Activated CD8-positive, alpha-beta memory T cell treated with anti-CD3 and anti-CD28 coated beads for 36 hours (primary cell): Measurements from ENCODE around the gene SNRPA. TPM values are rescaled to one million over a fixed set of nuclear protein-coding genes. Genes with fewer than 3 reads are reported as not detected.
"Not testable (repeated sequence)": the region's sequence is repeated elsewhere in the genome, so short reads cannot be mapped to it uniquely, and the experiment has no call there.

Source experiments
- CTCF ChIA-PET: fragments of 350-600 bp; sonication (Branson Sonifier 250); formaldehyde crosslinking; loops from one replicate; lab custom pipeline; 2021; ENCODE audit warnings: antibody characterized with exemption; lab: Charles Lee
- POLR2A ChIA-PET: fragments of 350-600 bp; sonication (Branson Sonifier 250); formaldehyde crosslinking; loops from one replicate; lab custom pipeline; 2021; ENCODE audit warnings: antibody characterized with exemption; lab: Charles Lee
- total RNA-seq, 2 experiments: library from RNA; stranded (reverse); gene quantifications; one replicate each; pipeline ENCODE4 v1.2.3, GENCODE V29; 2021

Gene SNRPA
- total RNA-seq, 2 experiments from 2014 or later: 215 to 237 TPM

GRCh38 chr19:40778706-40779284 lies 27.8 kb downstream of the SNRPA start:
- ChIA-PET CTCF (interaction anchor here (0.7 to 3.7 kb wide), 14 partner anchors 12 to 144 kb away, joined by 3 to 20 read pairs (median 6); partner anchors contain the start of genes ACTMAP, EGLN2 and SNRPA), POLR2A (interaction anchor here (0.5 to 3.2 kb wide), 12 partner anchors 8 to 334 kb away, joined by 3 to 40 read pairs (median 4); partner anchors contain the start of genes ACTMAP, COQ8B, EGLN2 and ITPKC)

DNA sequence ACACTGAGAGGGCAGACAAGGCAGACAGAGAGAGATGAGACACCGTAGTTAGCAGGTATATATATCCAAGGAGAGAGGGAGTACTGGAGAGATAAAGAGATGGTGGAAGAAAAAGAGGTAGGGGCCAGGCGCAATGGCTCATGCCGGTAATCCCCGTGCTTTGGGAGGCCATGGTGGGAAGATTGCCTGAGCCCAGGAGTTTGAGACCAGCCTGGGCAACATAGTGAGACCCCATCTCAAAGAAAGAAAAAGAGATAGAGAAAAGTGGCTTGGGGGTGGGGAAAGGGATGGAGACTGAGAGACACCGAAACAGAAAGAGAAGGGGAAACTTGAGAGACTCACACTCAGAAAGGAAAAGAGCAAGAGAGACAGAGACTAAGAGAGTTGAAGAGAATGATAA lies 29.6 kb downstream of the SNRPA start:
- ChIA-PET CTCF (no interaction called here), POLR2A (no interaction called here)

GRCh38 chr19:40781140-40781539 lies 30.1 kb downstream of the SNRPA start:
- POLR2A ChIA-PET: no interaction called here
- CTCF ChIA-PET: interaction anchor here (0.6 to 0.7 kb wide), 2 partner anchors 11 to 211 kb away, joined by 3 to 4 read pairs; no protein-coding TSS in a partner anchor

- CTCF ChIA-PET: no interaction called here
Observed at GRCh38 chr19:40783711-40784110, 32.7 kb downstream of the SNRPA start.

DNA sequence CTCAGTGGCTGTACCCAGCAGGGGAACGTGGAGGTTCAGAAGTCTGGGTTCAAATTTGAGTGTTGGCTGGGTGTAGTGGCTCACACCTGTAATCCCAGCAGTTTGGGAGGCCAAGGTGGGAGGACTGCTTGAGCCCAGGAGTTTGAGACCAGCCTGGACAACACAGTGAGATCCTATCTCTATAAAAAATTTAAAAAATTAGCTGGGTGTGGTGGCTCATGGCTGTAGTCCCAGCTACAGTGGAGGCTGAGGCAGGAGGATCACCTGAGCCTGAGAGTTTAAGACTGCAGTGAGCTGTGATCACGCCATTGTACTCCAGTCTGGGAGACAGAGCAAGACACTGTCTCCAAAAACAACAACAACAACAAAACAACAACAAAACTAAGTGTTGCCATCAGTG lies 33.1 kb downstream of the SNRPA start:
- POLR2A ChIA-PET: not testable (repeated sequence)
- CTCF ChIA-PET: interaction anchor here (1.3 kb wide), 1 partner anchor 23 kb away, joined by 4 read pairs; no protein-coding TSS in a partner anchor

More at GRCh38 chr19:40783711-40784110, 32.7 kb downstream of the SNRPA start:
- POLR2A ChIA-PET: no interaction called here

DNA sequence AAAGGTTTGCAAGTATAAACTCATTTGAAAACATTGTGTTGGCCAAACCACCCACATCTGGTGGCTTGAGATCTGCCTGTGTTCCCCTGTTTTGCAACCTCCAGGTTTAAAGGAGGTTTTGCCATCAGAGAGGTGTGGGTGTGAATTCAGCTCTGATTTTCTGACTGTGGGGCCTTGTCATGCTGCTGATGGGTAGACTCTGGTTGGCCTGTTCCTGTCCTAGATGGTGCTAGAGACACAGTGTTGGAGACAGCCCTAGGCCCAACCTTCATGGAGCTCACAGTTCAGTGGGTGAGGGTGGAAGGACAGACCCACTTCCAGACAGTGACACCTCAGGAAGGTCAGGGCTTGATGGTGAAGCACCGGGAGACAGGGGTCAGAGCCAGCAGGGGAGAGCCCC lies 34.5 kb downstream of the SNRPA start:
- ChIA-PET POLR2A (interaction anchor here (0.9 kb wide), 1 partner anchor 21 kb away, joined by 3 read pairs; no protein-coding TSS in a partner anchor), CTCF (interaction anchor here (1.3 kb wide), 1 partner anchor 21 kb away, joined by 4 read pairs; no protein-coding TSS in a partner anchor)

DNA sequence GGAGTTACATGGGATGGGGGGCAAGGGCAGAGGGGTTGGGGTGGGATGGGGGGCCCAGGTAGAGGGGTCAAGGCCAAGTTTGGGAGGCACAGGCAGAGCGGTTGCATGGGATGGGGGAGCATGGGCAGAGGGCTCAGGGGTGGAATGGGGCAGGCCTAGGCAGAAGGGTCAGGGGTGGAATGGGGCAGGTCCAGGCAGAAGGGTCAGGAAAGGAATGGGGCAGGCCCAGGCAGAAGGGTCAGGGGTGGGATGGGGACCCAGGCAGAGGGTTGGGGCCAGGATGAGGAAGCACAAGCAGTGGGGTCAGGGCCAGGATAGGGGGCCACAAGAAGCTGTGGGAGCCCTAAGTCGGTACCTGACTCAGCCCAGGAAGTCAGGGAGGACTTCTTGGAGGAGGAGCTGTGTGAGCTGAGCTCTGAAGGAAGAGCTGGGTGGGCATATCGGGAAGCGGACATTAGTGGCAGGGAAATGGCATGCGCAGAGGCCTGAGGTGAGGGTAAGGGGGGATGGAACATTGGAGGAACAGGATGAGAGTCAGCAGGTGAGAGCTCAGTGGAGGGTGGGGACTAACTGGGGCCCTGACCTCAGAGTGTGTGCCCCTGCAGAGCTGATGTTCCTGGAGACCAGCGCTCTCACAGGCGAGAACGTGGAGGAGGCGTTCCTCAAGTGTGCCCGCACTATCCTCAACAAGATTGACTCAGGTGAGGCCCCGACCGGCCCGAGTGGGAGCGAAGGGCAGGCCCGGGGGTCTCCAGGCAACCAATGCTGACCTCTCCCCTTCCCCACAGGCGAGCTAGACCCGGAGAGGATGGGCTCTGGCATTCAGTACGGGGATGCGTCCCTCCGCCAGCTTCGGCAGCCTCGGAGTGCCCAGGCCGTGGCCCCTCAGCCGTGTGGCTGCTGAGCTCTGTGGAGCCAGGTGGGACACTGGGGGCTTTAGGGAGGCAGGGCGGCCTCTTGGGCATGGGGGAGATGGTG lies 35.3 kb downstream of the SNRPA start:
- ChIA-PET CTCF (interaction anchor here (0.6 to 1.6 kb wide), 2 partner anchors 42 to 151 kb away, joined by 5 to 6 read pairs; no protein-coding TSS in a partner anchor), POLR2A (interaction anchor here (0.6 to 0.9 kb wide), 3 partner anchors 8 to 21 kb away, joined by 3 to 4 read pairs (median 4); no protein-coding TSS in a partner anchor)

DNA sequence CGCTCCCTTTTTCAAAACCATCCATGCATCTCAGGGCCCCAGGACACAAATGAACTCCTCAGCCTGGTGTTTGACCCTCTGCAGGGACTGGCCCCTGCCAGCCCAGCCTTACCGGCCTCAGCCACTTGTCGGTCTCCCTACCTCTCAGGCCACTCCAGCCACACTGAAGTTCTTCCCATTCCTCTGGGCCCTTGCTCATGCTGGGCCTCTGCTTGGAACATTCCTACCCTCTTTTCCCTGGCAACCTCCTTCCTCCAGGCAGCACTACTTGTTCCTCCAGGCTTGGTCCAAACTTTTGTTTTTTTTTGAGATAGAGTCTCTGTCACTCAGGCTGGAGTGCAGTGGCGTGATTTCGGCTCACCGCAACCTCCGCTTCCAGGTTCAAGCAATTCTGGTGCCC lies 40.3 kb downstream of the SNRPA start:
- POLR2A ChIA-PET: interaction anchor here (0.8 kb wide), 1 partner anchor 14 kb away, joined by 7 read pairs; no protein-coding TSS in a partner anchor
- CTCF ChIA-PET: interaction anchor here (0.7 to 1.3 kb wide), 3 partner anchors 12 to 128 kb away, joined by 3 to 6 read pairs (median 3); partner anchors contain the start of gene RAB4B

DNA sequence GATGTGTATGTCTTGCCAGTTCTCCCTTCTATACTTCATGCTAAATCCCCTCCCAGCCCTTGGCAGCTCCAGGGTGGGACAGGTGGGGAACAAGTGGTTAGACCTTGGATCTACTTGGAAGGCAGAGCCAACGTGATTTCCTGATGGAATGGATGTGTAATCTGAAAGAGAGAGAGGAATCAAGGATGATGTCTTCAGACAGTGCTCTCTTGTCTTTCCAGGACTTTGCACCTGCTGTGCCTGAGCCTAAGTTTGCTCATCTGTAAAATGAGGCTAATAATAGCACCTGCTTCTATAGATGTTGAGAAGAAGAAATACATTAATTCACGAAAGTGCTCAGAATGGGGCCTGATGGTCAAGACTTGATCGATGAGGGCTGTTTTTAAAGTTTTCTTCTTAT lies 41.0 kb downstream of the SNRPA start:
- ChIA-PET POLR2A (no interaction called here), CTCF (interaction anchor here (1.0 kb wide), 1 partner anchor 14 kb away, joined by 6 read pairs; the partner anchor contains the start of gene RAB4B)

DNA sequence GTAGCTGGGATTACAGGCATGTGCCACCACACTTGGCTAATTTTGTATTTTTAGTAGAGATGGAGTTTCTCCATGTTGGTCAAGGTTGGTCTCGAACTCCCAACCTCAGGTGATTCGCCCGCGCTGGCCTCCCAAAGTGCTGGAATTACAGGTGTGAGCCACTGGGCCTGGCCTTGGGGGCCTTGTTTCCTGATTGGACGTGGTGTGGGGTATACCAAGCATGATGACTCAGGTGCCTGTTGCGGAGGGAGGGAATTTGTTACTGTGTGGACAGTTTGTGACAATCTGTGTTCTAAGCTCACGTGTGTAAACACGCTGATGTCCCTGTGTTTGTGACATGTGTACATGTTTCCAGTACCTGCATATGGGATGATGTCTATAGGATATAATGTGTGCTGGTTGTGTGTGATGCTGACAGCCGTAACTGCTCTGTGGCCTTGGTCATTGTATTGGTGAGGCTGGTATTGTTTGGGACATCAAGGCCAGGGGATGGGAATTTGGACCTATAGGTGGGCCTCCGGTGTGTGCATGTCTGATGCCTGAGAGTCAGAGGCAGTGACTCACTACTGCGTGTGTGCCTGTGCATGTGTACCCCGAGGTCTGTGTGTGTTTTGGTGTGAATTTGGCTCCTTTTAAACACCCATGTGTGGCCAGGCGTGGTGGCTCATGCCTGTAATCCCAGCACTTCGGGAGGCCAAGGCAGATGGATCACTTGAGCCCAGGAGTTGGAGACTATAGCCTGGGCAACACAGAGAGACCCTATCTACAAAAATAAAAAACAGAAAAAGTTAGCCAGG lies 46.4 kb downstream of the SNRPA start:
- CTCF ChIA-PET: interaction anchor here (0.6 to 1.4 kb wide), 5 partner anchors 19 to 1246 kb away, joined by 3 to 5 read pairs (median 3); no protein-coding TSS in a partner anchor
- POLR2A ChIA-PET: interaction anchor here (2.5 kb wide), 1 partner anchor 20 kb away, joined by 20 read pairs; the partner anchor contains the start of gene RAB4B

DNA sequence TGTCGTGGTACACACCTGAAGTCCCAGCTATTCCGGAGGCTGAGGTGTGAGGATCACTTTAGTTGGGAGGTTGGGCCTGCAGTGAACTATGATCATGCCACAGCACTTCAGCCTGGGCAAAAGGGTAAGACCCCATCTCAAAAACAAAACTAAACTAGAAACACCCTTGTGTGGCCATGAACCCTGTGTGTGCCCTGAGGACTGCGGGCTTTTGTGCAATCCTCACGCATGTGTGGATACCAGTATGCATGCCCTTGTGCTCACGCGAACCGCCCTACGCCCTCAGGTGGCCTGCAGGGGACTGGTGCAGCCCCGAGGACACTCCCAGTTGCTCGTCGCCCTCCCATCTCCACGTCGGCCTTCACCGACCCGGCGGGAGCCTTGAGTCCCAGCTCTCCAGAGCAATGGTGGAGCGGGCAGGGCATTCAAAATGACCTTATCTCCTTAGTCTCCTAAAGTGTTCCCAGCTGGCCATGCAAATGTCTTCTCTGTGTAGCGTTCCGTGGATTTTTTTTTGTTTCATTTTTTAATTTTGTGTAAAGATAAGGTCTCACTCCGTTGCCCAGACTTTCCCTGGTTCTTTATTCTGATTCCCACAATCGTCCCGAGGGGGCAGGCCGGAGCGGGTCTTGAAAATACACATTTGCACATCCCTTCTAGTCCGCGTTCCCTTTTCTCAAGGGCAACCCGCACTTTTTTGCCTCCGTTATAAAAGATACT lies 47.1 kb downstream of the SNRPA start:
- ChIA-PET CTCF (interaction anchor here (0.9 to 1.4 kb wide), 7 partner anchors 20 to 334 kb away, joined by 3 to 7 read pairs (median 3); partner anchors contain the start of genes ACTMAP and RAB4B), POLR2A (interaction anchor here (1.1 to 2.5 kb wide), 4 partner anchors 20 to 82 kb away, joined by 3 to 20 read pairs (median 8); partner anchors contain the start of genes ACTMAP, COQ8B and RAB4B)

GRCh38 chr19:40798683-40799557 lies 47.9 kb downstream of the SNRPA start, which contains the start of gene EGLN2:
TSS of gene EGLN2 (plus strand) at chr19:40799191. CDS start at chr19:40800573, 1,382 bp downstream.
- POLR2A ChIA-PET: interaction anchor here (1.1 to 2.5 kb wide), 4 partner anchors 21 to 83 kb away, joined by 3 to 20 read pairs (median 8); partner anchors contain the start of genes ACTMAP, COQ8B and RAB4B
- CTCF ChIA-PET: interaction anchor here (0.5 to 1.4 kb wide), 9 partner anchors 21 to 608 kb away, joined by 3 to 7 read pairs (median 3); partner anchors contain the start of genes ACTMAP and RAB4B

GRCh38 chr19:40799558-40800338 lies 48.7 kb downstream of the SNRPA start:
- POLR2A ChIA-PET: interaction anchor here (1.5 to 2.5 kb wide), 3 partner anchors 22 to 84 kb away, joined by 3 to 20 read pairs (median 4); partner anchors contain the start of genes ACTMAP, COQ8B and RAB4B
- CTCF ChIA-PET: interaction anchor here (1.0 to 1.5 kb wide), 2 partner anchors 44 to 78 kb away, joined by 3 to 4 read pairs; no protein-coding TSS in a partner anchor

DNA sequence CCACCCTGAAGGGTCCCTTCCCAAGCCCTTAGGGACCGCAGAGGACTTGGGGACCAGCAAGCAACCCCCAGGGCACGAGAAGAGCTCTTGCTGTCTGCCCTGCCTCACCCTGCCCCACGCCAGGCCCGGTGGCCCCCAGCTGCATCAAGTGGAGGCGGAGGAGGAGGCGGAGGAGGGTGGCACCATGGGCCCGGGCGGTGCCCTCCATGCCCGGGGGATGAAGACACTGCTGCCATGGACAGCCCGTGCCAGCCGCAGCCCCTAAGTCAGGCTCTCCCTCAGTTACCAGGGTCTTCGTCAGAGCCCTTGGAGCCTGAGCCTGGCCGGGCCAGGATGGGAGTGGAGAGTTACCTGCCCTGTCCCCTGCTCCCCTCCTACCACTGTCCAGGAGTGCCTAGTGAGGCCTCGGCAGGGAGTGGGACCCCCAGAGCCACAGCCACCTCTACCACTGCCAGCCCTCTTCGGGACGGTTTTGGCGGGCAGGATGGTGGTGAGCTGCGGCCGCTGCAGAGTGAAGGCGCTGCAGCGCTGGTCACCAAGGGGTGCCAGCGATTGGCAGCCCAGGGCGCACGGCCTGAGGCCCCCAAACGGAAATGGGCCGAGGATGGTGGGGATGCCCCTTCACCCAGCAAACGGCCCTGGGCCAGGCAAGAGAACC lies 49.5 kb downstream of the SNRPA start:
- ChIA-PET CTCF (interaction anchor here (0.8 to 1.5 kb wide), 2 partner anchors 44 to 137 kb away, joined by 3 read pairs; no protein-coding TSS in a partner anchor), POLR2A (interaction anchor here (0.5 kb wide), 1 partner anchor 657 kb away, joined by 5 read pairs; no protein-coding TSS in a partner anchor)
